ENCODE results near the gene TANGO6.

Gene TANGO6

DNA sequence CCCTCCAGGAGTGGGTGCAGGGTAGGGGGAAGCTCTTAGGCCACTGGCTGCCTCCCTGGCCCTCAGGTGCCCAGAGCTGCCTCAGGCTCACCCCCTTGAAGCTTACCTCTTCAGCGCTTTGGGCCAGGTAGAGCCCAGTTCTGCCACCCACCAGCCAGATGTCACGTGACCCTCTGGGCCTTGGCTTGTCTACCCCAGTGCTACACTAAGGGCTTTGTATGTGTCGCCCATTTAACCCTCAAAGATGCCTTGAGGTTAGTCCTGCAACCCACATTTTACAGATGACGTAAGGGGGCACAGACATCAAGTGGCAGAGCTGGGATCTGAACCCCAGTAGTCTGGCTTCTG lies 265.5 kb downstream of the TANGO6 start:
- Histone ChIP-seq H3K4me3 (ENCODE audit: low read depth, low read length) (no peak overlapping the region), H3K36me3 (0 out of 2 replicates have a peak, but pooled peaks cover 3% of the 10 kb centered on the region), H3K4me1 (no peaks in the 10 kb centered on the region; the same call in 1 of the 2 replicates), H3K9me3 (no peaks in the 10 kb centered on the region), H3K27me3 (peaks cover 27% of the 10 kb centered on the region)
- TF ChIP-seq, protein P1, sequence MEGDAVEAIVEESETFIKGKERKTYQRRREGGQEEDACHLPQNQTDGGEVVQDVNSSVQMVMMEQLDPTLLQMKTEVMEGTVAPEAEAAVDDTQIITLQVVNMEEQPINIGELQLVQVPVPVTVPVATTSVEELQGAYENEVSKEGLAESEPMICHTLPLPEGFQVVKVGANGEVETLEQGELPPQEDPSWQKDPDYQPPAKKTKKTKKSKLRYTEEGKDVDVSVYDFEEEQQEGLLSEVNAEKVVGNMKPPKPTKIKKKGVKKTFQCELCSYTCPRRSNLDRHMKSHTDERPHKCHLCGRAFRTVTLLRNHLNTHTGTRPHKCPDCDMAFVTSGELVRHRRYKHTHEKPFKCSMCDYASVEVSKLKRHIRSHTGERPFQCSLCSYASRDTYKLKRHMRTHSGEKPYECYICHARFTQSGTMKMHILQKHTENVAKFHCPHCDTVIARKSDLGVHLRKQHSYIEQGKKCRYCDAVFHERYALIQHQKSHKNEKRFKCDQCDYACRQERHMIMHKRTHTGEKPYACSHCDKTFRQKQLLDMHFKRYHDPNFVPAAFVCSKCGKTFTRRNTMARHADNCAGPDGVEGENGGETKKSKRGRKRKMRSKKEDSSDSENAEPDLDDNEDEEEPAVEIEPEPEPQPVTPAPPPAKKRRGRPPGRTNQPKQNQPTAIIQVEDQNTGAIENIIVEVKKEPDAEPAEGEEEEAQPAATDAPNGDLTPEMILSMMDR (IDR thresholded peaks at IDR 0.05; ENCODE audit: low read depth, low read length) = no peak
- DNase-seq = no peak

DNA sequence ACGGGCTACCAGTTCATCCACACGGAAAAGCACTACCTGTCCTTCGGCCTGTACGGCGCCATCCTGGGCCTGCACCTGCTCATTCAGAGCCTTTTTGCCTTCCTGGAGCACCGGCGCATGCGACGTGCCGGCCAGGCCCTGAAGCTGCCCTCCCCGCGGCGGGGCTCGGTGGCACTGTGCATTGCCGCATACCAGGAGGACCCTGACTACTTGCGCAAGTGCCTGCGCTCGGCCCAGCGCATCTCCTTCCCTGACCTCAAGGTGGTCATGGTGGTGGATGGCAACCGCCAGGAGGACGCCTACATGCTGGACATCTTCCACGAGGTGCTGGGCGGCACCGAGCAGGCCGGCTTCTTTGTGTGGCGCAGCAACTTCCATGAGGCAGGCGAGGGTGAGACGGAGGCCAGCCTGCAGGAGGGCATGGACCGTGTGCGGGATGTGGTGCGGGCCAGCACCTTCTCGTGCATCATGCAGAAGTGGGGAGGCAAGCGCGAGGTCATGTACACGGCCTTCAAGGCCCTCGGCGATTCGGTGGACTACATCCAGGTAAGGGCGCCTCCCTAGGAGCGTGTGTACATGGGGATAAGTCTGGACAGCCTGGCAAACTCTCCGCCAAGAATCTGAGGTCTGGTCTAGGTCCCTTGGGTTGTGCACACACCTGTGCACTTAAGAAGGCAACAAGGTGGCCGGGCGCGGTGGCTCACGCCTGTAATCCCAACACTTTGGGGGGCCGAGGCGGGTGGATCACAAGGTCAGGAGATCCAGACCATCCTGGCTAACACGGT lies 266.3 kb downstream of the TANGO6 start:
- Histone ChIP-seq H3K9me3 (no peaks in the 10 kb centered on the region), H3K27me3 (peaks cover 27% of the 10 kb centered on the region), H3K36me3 (0 out of 2 replicates have a peak, but pooled peaks cover 3% of the 10 kb centered on the region), H3K4me3 (ENCODE audit: low read depth, low read length) (no peak overlapping the region), H3K4me1 (no peaks in the 10 kb centered on the region; the same call in 1 of the 2 replicates)
- DNase-seq = no peak
- TF ChIP-seq, protein P1 (IDR thresholded peaks at IDR 0.05; ENCODE audit: low read depth, low read length) = no peak

DNA sequence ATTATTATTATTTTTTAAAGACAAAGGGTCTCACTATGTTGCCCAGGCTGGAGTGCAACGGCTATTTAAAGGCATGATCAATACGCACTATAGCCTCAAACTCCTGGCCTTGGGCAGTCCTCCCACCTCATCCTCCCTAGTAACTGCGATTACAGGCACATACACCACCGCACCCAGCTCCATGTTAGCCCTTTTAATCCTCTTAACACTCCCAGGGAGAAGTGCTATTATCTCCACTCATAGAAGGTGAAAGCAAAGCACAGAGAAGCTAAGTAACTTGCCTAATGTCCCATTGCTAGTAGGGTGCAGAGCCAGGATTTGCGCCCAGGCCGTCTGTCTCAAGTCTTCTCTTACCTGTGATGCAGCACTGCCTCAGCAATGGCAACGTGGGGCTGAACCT lies 267.1 kb downstream of the TANGO6 start:
- no peak overlapping the region for H3K4me3 ChIP-seq (ENCODE audit: low read depth, low read length)
- H3K9me3 ChIP-seq = no peaks in the 10 kb centered on the region
- peaks cover 23% of the 10 kb centered on the region for H3K27me3 ChIP-seq
- no peaks in the 10 kb centered on the region; the same call in 1 of the 2 replicates for H3K4me1 ChIP-seq
- 0 out of 2 replicates have a peak, but pooled peaks cover 3% of the 10 kb centered on the region for H3K36me3 ChIP-seq
- DNase-seq = no peak
- TF ChIP-seq, protein P1 (IDR thresholded peaks at IDR 0.05; ENCODE audit: low read depth, low read length) = no peak

DNA sequence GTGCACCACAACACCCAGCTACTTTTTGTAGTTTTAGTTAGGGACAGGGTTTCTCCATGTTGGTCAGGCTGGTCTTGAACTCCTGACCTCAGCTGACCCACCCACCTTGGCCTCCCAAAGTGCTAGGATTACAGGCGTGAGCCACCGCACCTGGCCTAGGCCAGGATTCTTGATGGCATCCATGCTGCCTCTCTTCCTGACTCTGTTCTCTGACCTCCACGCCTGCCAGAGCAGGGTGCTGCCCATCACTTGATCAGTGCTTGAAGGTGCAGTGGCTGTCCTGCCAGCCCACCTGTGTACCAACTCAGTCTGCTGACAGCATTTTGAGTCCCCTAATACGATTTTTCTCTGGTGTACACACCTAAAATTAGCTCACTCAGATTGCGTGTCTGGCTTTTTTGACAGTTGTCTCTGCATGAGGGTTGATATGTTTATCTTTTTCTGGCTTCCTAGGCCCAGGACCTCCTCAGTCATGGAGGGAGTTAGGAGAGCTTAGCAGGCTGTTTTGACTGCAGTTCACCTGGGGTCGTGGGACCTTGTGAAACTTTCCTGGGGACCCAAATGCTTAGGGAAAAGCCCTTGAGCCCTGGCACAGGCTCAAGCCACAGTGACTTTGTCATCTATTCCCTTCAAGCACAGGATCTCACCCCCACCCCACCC lies 268.0 kb downstream of the TANGO6 start:
- no peaks in the 10 kb centered on the region for H3K9me3 ChIP-seq
- H3K4me1 ChIP-seq = no peaks in the 10 kb centered on the region; the same call in 1 of the 2 replicates
- H3K27me3 ChIP-seq = peaks cover 15% of the 10 kb centered on the region
- TF ChIP-seq, protein P1 (IDR thresholded peaks at IDR 0.05; ENCODE audit: low read depth, low read length) = no peak
- no peak overlapping the region for H3K4me3 ChIP-seq (ENCODE audit: low read depth, low read length)
- H3K36me3 ChIP-seq = 0 out of 2 replicates have a peak, but pooled peaks cover 3% of the 10 kb centered on the region
- no peak for DNase-seq

DNA sequence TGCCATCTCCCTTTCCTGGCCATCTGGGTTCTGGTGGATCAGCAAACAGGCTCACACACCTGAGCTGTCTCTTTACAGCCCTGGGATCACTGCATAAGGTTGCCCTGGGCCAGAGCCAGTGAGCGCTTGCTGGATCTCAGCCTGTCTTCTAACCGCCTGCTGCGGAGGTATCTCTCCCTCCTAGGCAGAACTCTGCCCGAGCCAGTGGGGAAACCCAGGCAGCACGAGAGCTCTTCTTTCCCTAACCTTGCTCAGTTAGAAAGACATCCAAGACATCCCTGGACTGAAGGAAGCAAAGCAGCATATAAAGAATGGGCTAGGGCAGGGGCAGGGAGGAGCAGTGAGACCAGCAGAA lies 268.5 kb downstream of the TANGO6 start:
- Histone ChIP-seq H3K9me3 (no peaks in the 10 kb centered on the region), H3K27me3 (peaks cover 10% of the 10 kb centered on the region), H3K4me3 (ENCODE audit: low read depth, low read length) (no peak overlapping the region), H3K4me1 (no peaks in the 10 kb centered on the region; the same call in 1 of the 2 replicates), H3K36me3 (peaks cover 5% of the 10 kb centered on the region)
- no peak for DNase-seq
- TF ChIP-seq, protein P1 (IDR thresholded peaks at IDR 0.05; ENCODE audit: low read depth, low read length) = no peak

Data from BE2C (cell line).